ENCODE results near the gene SENP3. TPM values are rescaled to one million over a fixed set of nuclear protein-coding genes. Genes with fewer than 3 reads are reported as not detected.

The SENP3 gene
- total and polyA plus RNA-seq, 2 of the 4 experiments (the other 2 are of a cell fraction): 82.4 to 120 TPM

GRCh38 chr17:7611635-7612293, 50.0 kb downstream of the SENP3 start:
- H3K4me3 ChIP-seq (ENCODE audit: insufficient read depth, low read depth, low read length): no peak overlapping the region
- peaks cover 54% of the 10 kb centered on the region for H4K20me1 ChIP-seq (ENCODE audit: insufficient read depth, low read length)
- H2BK20ac ChIP-seq (ENCODE audit: low read depth, low read length): no peak overlapping the region
- peaks cover 16% of the 10 kb centered on the region for H3K9me1 ChIP-seq (ENCODE audit: insufficient read depth, low read length)
- H3K4me2 ChIP-seq (ENCODE audit: low read depth, low read length): peak overlapping the region; percentile 27
- H3K4me1 ChIP-seq (ENCODE audit: control insufficient read depth, insufficient read depth, low read length): peaks cover 9% of the 10 kb centered on the region
- peaks cover 5% of the 10 kb centered on the region for H3K36me3 ChIP-seq (ENCODE audit: control insufficient read depth, insufficient read depth, low read length)
- H3K18ac ChIP-seq (ENCODE audit: low read depth, low read length): no peak overlapping the region
- no peaks in the 10 kb centered on the region for H3K9me3 ChIP-seq (ENCODE audit: control insufficient read depth, insufficient read depth, low read length)
- no peak overlapping the region for H3K9ac ChIP-seq (ENCODE audit: low read depth, low read length)
- TF ChIP-seq CHD1 (IDR thresholded peaks at IDR 0.05; ENCODE audit: low read depth, low read length) (no peak), ELK1 (IDR thresholded peaks at IDR 0.05; ENCODE audit: borderline replicate concordance, low read depth, low read length) (no peak), RAD21 (IDR thresholded peaks at IDR 0.05; ENCODE audit: low read length) (no peak), MXI1 (IDR thresholded peaks at IDR 0.05; ENCODE audit: borderline replicate concordance, low read depth, low read length) (no peak), CTCF (conservative IDR thresholded peaks at IDR 0.05; ENCODE audit: low read depth, low read length) (no peak), NFE2L2 (IDR thresholded peaks at IDR 0.05; ENCODE audit: low read depth, low read length) (peak; percentile 90), USF2 (IDR thresholded peaks at IDR 0.05; ENCODE audit: low read depth, low read length) (no peak), CEBPB (IDR thresholded peaks at IDR 0.05; ENCODE audit: low read depth, low read length) (no peak), BHLHE40 (IDR thresholded peaks at IDR 0.05; ENCODE audit: low read depth, low read length) (no peak), POLR2A (IDR thresholded peaks at IDR 0.05; ENCODE audit: low read depth, low read length) (no peak), MAFK (IDR thresholded peaks at IDR 0.05; ENCODE audit: low read depth, low read length) (peak; percentile 97)
- H4K5ac ChIP-seq (ENCODE audit: low read depth, low read length): no peak overlapping the region
- intact Hi-C loops (cut with micrococcal nuclease): no loop called here
- no peak for ATAC-seq (ENCODE audit: low read depth)
- ChIA-PET POLR2A (ENCODE audit: unreplicated experiment) (interaction anchor here (0.6 kb wide), 1 partner anchor 340 kb away, joined by 3 read pairs; no protein-coding TSS in a partner anchor), CTCF (interaction anchor here (0.6 to 0.7 kb wide), 3 partner anchors 87 to 328 kb away, joined by 3 to 7 read pairs (median 5); no protein-coding TSS in a partner anchor)
- H2AFZ ChIP-seq (replicated peaks; ENCODE audit: low read length, poor library complexity): no peak overlapping the region
- H3K14ac ChIP-seq (replicated peaks; ENCODE audit: low read depth, low read length): no peak overlapping the region
- peaks cover 42 to 63% of the 10 kb centered on the region in 2 experiments for H3K79me1 ChIP-seq (ENCODE audit: low read depth in 1 of 2, low read length in 2 of 2)
- H2BK120ac ChIP-seq (ENCODE audit: low read depth, low read length): no peak overlapping the region
- peak overlapping the region; percentile 3; the same call in 1 of the 2 replicates for H3K27ac ChIP-seq (ENCODE audit: insufficient read depth, low read length)
- H2AK9ac ChIP-seq (replicated peaks; ENCODE audit: low read depth, low read length, poor library complexity): no peak overlapping the region
- DNase-seq: no peak
- dilution Hi-C loops (cut with HindIII; ENCODE audit: low sequenced_read_pairs, unreplicated experiment): no loop called here
- H3K56ac ChIP-seq (ENCODE audit: extremely low read depth, insufficient read depth, low read length): no peak overlapping the region
- no peaks in the 10 kb centered on the region for H3K27me3 ChIP-seq (ENCODE audit: control insufficient read depth, insufficient read depth, low read length)
- in situ Hi-C loops (cut with MboI; ENCODE audit: low sequenced_read_pairs): no loop called here
- no peak overlapping the region for H4K91ac ChIP-seq (ENCODE audit: insufficient read depth, low read depth, low read length)
- no TSS peak for BruUV-seq (replicated peaks)
- H3K4ac ChIP-seq (ENCODE audit: low read depth, low read length): no peak overlapping the region
- no peak overlapping the region for H4K8ac ChIP-seq (ENCODE audit: low read depth in 2 of 2, low read length in 2 of 2)
- H2BK5ac ChIP-seq (ENCODE audit: low read depth, low read length, poor library complexity, severe bottlenecking): no peak overlapping the region
- peak overlapping the region; percentile 6; the same call in 1 of the 2 replicates for H3K23ac ChIP-seq (ENCODE audit: low read depth, low read length)
- H2BK15ac ChIP-seq (ENCODE audit: low read depth, low read length): no peak overlapping the region
- no peak overlapping the region for H2AK5ac ChIP-seq (ENCODE audit: low read depth, low read length)
- WGBS, 2 experiments (ENCODE audit: extremely low coverage in 2 of 2, insufficient read length in 1 of 2): no CpG with 5 or more reads among the region's 3 CpGs

Data from IMR-90 (cell line).